Measurements from ENCODE around the gene KISS1.
"Not testable (repeated sequence)": the region's sequence is repeated elsewhere in the genome, so short reads cannot be mapped to it uniquely, and the experiment has no call there.

KISS1 gene, protein sequence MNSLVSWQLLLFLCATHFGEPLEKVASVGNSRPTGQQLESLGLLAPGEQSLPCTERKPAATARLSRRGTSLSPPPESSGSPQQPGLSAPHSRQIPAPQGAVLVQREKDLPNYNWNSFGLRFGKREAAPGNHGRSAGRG

DNA sequence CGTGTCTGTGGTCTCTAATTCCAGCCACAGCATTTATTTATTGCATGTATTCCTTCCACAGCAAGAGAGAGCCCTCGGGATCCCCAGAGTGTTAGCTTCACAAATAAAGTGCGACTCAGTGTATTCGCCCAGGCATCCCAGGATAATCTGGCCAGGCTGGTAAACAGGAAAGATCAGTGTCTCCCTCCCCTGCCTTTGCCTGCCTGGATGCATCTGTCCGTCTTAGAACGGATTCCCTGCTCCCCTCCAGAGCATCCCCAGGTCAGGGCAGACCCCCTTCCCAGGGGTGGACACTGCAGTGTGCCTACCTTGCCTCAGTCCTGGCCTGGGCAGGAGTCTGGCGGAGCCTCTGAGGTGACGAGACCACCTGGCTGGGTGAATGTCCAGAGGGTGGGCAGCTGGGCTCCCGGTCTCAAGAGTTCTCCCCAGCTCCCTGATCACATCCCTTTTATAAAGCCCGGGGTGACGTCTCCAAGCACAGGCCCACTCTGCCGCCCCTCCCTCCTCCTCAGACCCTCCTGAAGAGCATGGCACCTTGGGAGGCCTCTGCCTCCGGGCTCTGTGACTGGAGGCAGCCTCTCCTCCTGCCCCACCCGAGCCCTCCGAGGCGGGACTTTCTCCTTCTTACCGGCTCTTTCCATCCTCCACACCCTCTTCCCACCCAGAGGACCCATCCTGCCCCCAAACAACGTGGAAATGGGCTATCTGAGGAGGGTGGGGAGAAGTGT is at the start of gene KISS1:
Gene KISS1, minus strand, starts transcription at position 424 of the 728 bp plus-strand sequence. CDS start 3,615 bp downstream, outside the sequence.
- no peak for DNase-seq

DNA sequence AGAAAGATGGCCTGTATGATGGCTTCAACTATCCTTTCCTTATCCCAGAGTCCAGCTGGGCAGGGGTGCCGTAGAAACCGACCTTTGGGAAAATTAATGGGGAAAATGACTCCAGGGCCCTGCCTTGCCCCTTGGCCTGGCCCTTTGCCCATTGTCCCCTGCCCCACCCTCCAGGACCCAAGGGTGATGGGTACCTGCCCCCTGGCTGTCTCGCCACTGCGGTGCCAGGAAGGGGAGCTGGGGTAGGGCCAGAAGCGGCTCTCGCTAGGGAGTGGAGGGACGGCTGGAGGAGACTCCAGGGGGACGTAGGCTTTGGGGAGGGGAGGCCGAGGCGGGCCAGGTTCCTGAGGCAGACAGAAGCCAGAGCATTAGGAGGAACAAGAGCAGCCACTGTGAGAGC is 46.6 kb upstream of the KISS1 start:
- no peak for DNase-seq

DNA sequence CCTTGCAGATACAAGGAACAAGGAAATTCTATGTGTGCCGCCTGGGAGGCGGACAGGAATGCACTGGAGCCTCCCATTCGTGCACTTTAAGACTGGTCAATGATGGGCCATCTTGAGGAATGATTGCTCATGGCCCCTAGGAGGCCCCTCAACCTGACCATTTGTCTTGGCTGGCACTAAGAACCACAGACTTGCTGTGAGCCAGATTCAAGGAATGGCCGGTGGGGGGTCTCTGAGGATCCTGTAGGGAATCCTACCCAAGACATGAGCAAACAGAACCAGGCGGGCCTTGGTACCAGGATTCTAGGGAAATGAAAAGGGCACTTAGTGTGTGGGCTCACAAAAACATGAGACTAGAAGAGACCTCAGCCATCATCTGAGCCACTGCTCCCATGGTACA is 45.6 kb upstream of the KISS1 start:
- DNase-seq = no peak

DNA sequence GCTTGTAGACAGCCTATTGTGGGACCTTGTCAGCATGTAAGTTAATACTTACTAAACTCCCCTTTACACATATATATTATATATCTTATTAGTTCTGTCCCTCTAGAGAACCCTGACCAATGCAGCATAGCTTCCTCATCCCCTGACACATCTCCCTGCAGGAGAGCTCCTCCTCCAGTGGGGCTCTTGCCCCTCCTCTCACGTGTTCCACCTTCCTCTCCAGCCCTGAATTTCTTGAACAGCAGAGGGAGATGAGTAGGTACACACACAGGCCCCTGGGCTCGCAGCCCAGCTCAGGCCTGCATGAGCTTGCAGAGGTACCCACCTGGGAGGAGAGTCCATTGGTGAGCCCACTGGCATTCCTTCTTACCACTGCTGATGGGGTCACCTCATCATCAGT is 44.8 kb upstream of the KISS1 start:
- no peak for DNase-seq

DNA sequence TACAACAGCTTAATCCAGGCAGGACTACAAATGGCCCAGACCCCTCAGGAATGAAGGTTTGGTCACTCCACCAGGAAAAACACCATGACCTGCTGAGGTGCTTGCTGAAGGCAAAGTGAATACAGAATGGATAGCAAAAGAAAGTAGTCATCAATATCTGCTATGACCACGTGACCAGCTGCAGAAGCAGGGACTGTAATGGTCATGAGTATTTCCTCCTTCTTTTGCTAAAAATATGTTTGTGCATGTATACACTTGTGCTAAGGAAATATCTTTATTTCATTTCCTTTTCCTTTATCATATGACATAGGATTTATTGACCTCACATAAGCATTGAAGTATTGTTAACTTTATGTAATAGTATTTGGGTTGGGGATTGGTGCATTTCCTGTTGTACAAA is 43.9 kb upstream of the KISS1 start:
- DNase-seq = no peak

DNA sequence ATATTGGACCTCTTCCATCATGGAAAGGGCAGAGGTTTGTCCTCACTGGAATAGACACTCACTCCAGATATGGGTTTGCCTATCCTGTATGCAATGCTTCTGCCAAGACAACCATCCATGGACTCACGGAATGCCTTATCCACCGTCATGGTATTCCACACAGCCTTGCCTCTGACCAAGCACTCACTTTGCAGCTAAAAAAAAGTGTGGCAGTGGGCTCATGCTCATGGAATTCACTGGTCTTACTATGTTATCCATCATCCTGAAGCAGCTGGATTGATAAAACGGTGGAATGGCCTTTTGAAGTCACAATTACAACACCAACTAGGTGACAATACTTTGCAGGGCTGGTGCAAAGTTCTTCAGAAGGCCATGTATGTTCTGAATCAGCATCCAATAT is 43.1 kb upstream of the KISS1 start:
- not testable (repeated sequence) for DNase-seq

DNA sequence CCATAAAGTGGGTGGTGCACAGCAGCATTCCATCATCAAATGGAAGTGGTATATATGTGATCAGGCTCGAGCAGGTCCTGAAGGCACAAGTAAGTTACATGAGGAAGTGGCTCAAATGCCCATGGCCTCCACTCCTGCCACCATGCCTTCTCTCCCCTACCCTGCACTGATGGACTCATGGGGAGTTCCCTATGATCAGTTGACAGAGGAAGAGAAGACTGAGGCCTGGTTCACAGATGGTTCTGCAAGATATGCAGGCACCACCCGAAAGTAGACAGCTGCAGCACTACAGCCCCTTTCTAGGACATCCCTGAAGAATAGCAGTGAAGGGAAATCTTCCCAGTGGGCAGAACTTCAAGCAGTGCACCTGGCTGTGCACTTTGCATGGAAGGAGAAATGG is 42.2 kb upstream of the KISS1 start:
- DNase-seq = not testable (repeated sequence)

DNA sequence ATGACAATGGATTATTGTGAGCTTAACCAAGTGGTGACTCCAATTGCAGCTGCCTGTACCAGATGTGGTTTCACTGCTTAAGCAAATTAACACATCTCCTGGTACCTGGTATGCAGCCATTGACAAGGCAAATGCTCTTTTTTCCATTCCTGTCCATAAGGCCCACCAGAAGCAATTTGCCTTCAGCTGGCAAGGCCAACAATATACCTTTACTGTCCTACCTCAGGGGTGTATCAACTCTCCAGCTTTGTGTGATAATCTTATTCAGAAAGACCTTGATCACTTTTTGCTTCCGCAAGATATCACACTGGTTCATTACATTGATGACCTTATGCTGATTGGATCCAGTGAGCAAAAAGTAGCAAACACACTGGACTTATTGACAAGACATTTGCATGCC is 41.2 kb upstream of the KISS1 start:
- DNase-seq = not testable (repeated sequence)

DNA sequence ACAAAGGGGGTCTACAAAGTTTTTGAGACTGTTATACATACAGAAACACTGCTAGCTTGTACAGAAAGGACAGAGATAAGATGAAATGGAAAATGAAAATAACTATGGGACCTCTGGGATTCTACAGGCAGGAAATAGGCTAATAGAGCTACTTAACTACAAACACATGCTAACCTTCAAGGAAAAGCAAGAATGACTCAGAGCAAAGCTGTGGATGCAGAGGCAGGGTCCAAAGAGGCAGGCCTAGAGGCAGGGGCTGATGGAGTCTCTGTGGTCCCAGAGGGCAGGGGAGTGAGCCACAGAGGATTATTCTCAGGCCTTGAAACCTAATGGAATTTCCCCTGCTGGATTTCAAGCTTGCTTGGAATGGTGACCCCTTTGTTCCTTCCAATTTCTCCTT is 36.2 kb upstream of the KISS1 start:
- DNase-seq = no peak

DNA sequence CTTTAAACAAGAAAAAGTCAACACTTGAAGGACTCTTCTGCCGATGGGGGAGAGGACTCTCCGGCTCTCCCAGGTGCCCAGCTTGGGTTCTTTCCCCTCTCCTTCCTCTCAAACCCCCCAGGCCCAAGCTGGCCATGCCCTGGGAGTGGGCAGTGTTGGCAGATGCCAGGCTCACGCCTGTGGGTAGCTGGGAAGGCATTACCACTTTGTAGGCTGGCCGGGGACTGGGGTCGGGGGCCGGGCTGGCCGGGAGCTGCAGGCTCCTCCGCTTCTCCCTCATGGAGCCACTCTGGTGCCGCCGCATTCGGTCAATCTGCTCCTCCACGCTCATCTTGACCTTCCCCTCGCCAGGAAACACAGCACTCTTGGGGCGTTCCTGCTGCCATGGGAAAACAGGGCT is 33.9 kb upstream of the KISS1 start:
- DNase-seq = no peak

DNA sequence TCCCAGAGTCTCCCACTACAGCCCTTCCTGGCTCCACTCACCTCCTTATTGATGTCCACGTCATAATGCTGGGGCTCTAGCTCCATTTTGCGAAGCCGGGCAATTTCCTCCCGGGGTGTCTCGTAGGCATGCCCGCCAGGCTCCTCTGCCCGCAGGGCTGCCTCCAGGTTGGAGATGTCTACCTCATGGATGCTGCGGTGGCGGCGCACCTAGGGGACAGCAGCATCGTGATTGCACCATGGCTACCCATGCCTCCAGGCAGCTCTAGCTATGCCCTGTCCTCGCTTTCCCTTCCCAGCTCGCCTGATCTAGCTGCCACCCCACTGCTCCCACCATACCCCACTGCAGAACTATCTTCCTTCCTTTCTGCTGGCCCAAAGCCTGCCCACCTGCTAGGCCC is 32.6 kb upstream of the KISS1 start:
- no peak for DNase-seq

DNA sequence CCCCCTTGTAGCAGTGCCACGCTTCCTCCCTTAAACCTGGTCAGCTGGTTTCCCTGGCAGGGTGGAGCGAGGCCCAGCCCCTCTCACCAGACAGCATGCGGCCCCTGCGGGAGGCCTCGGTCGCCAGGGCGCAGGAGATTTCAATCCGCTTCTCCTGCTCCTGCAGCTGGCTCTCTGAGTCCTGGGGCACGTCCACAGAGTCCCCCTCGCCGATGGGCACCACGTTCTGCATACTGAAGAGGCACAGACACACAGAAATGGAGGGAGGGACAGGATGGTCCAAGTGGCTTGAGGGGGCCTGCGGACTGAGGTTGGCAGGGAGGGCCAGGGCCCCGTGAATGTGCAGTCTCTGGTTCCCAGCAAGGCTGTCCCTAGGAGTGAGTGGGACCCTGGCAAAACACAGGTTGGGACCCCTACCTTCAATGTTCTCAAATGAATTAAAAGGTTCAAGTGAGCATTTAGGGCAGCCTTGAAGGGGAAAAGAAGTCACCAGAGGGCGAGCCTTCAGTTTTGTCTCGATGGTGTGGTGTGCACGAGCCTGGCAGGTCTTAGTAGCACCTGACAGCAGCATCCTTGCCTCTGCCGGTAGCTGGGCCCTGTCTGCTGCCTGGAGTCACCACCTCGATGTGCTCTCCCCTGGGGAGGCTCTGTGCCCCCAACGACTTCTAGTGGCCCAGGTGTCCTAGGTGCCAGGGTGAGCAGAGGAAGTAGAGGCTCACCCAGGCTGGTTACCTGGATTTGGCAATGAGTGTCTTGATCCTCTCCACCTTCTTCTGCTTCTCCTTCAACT is 31.9 kb upstream of the KISS1 start:
- DNase-seq = no peak

DNA sequence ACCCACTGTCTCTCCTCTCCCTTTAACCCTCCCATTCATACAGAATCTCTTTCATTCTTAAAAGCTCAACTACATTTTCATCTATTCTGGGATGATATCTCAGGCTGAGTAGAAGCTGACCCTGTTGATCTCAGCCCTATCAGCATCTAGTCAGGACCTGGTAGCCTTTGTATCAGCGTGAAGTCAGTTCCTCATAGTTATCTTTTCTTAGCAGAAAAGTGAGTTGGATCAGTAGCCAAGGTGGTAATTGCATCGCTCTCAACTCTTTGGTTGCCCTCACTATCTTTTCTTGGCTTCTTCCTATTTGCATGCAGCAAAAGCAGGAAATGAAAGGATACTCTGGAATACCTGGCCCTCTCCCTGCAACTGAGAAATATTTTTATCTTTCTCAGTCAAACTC is 31.1 kb upstream of the KISS1 start:
- no peak for DNase-seq

DNA sequence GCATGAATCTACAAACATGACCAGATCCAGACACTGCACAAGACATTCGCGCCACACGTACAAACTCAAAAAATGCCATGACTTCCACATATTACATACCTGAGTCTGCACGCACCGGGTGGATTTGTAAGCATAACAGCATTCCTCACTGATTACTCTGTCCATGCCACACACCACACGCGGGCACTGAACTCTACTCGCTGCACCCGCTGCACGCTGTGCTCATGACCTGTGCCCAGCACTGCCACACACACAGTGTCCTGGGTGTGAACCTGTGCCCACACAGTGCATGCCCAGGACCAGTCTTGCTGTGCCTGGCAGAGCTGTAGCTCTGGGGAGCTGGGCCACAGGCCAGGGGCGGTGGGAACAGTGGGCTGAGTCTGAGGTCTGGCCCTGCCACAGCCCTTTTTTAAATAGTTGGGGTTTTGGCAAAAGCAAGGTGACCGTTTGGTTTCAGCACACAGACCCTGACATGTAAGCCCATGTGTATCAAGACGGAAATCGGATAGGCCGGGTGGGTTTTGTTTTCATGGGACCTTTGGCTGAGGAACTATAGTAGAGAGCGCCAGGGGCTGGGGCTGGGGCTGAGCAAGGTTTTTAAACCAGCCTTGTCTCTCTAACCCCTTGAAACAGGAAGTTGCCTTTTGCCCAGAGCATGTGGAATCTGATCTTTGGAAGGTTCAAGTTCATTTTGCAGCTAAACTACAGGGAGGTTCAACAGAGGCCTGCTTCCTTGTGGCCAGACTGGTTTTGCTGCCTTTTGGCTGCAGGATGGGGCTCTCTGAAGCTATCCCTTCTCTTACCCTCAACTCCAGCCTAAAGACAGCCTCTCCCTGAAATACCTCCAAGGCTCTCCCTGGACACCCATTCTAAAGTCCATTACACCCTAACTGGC is 29.8 kb upstream of the KISS1 start:
- no peak for DNase-seq

DNA sequence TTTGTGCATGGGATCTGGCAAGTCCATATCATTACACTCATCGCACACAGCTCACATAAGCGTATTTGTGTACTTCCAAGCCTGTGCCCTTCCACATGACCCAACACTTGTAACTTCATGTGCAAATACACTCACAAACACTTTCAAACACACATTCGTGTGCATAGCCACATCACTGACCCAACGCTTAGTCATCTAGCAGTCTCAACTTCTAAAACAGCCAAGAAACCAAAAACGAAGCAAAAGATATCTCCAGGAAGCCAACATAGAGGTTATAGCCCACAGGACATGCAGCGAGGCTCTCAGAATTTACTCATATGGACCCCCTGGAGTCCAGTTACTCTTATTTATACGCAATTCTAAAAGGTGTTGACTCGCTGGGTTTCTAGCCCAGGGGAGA is 28.4 kb upstream of the KISS1 start:
- no peak for DNase-seq

DNA sequence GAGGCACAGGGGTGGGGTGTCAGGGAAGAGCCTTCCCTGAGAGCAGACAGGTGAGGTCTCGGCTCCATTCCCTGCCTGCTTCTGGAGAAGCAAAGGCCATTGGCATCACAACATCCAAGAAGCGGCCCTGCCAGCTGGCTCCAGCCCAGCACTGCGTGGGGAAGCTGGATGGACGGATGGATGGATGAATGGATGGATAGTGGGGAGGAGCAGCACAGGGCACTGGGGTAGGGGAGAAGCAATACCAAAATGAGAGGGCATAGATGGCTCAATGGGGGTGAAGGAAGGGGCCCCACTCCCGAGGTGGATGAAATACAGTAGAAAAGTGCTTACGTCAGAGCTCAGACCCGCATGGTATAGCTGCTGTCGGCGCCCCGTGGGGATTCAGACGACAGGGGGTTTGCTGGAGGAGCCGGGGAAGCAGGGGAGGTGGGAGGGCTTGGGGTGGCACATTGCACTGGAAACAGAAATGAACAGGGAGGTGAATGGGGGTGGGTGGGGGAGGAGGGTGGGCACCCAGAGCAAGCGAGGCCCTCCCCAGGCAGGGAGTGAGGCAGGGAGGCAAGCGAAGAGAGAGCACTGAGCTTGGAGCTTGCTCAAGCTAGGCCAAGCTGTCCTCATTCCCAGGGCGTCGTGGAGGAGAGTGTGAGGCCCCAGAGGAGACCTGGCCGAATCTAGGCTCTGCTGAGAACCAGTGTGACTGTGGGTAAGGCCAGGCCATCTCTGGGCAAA is 27.0 kb upstream of the KISS1 start:
- DNase-seq = no peak

DNA sequence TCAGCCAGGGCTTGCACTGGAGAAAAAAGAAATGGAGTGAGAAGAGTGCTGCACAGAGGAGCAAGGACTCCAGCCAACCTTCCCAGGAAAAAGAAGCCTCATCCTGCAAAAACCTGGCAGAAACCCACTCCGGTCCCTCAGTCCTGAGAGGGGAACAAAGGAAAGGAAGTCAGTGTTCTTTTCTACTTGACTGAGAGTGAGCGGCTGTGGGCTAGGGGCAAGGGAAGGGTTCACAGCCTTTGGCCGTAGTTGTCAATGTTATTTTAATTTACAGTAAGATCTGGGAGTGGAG is 26.4 kb upstream of the KISS1 start:
- DNase-seq = no peak

DNA sequence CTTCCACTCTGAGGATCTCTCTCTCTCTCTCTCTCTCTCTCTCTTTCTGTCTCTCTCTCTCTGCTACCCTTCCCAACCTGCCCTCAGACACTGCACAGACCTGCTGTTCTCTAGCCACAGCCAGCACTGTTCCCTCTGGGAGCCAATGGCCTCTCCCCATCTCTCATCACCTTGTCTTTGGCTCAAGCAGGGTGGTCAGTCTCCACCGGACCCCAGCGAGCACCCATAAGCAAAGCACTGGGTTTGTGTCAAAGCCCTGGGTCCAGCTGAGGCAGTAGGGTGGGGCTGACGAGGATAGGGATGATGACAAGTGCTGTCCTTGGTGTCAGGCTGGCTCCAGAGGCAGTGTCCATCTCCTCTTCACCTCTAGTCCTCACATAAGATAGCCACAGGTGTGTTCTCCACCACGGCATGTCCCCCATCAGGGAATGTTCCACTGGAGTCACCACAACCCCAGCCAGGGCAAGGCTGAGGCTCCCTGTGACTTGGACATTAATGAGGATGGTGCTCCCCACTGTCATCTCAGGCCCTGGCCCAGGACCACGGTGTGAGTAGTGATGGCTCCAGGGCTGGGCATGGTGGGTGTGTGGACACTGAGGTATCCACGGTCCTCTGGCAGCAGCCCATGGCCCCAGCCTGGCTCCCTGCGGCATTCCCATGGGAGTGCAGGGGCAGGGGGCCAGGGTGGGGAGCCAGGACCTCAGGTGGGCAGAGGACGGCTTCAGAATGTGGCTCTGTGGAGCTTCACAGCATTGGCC is 25.9 kb upstream of the KISS1 start:
- no peak for DNase-seq

DNA sequence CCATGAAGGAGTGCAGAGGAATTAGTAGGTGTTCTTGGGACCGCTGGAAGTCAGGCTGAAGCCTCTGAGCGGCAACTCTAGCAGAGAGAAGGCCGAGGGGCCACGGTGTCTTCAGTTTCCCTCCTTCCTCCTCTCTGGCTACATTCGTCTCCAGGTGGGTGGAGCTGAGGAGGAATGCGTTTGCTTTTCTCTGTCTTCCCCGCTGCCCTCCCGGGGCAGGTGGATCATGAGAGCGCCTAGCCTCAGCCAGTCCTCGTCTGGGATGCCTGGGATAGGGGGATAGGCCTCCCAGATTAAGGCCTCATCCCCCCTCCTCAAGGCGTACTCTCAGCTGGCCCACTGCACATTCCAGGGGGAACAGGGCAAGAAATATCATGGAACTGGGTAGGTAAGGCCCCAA is 25.0 kb upstream of the KISS1 start:
- no peak for DNase-seq

DNA sequence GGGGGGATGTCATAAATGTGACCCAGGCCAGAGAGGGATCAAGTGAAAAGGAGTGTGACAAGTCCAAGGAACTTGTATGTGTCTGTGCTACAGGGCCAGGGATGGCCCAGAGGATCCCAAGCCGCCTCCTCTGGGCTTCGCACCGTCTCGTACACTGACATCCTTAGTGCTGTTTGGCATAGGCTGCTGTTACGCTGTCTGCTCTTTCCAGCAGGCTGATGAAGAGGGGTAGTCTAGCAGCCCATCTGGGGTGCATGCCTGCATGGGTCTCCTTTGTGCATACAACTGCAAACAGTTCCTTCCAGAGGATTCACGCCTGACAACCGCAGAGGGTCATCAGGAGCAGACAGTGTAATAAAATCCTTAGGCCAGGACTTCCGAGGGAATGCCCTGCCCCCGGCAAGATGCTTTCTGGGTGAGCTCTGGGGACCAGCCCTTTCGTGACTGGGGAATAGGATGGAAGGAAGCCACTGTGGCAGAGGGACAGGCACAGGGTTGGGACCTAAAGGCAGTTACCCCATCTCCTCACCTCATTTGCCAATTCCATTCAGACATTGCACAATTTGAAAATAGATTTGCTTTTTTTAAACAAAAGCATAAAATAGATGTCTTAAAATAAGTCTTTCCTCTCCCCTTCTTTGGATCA is 23.8 kb upstream of the KISS1 start:
- no peak for DNase-seq

DNA sequence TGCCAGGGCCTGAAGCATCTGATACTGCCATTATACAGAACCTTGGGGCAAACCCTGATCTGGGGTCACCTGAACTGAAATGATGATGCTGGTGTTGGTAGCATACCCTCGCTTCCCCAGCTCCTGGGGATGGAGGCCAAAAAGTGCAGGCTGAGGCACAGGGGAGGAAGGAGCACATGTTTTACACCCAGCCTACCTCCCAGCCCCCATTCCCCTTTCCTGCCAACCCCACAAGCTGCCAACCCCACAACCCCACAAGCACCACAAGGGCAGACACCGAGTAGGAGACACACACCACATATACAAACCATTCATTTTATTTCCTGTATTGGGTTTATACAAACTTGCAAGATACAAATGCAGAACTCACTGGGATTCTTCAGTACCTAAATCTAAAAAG is 22.3 kb upstream of the KISS1 start:
- no peak for DNase-seq

DNA sequence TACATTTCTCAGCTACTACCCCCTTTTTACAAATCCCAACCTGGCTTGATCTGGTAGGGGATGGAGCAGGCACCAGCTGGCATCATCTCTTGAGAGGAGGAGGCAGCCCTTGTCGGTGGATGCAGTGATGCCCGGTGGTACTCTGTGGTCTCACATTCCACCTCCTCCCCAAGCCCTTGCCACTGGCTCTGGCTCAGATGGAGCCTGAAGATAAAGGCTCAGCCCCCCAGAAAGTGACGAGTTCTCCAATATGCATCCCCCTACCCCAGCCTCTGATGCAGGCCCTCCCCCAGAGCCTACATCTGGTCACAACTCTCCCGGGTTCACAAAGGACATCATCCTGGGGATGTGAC is 21.3 kb upstream of the KISS1 start:
- no peak for DNase-seq
